HG03378 (cell line): Measurements from ENCODE around the gene AKAP9.
"Not testable (repeated sequence)": the region's sequence is repeated elsewhere in the genome, so short reads cannot be mapped to it uniquely, and the experiment has no call there.

Source experiments
- ATAC-seq: cut with Tn5 transposase; IDR thresholded peaks from one replicate; pipeline ENCODE4 v1.9.1; 2021; ENCODE audit warnings: mild to moderate bottlenecking, moderate library complexity; ENCODE audit not compliant: unreplicated experiment

AKAP9 gene

GRCh38 chr7:92002720-92003119, 62.1 kb downstream of the AKAP9 start:
- ATAC-seq: no peak

DNA sequence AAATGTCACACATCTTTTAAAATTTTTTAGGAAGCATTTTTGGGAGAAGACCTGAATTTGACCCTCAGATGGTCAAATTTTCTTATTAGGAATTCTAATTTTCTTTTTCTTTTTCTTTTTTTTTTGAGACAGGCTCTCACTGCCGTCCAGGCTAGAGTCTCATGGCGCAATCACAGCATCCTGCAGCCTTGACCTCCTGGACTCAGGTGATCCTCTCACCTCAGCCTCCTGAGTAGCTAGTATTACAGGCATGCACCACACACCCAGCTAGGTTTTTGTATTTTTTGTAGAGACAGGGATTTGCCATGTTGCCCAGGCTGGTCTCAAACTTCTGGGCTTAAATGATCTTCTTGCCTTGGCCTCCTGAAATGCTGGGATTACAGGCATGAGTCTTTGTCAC, 65.4 kb downstream of the AKAP9 start:
- ATAC-seq: no peak

DNA sequence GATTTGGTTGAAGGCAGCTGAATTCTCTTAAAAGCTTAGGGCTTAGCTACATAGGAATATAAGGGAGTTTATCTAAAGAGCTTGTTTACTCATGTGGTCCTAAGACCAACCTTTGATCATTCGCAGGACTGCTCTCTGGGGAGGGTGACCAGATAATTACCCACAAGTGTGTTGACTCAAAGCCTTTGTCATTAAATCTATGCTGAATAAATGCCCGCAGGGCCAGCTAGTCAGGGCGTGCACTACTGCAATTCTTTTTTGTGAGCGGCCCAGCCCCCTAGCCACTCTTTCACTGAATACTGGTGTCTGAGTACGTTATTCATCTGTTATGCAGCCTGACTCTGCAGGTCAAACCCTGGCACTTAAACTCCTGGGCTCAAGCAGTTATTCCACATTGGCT, 69.6 kb downstream of the AKAP9 start:
- ATAC-seq: no peak

GRCh38 chr7:92013611-92014010, 72.9 kb downstream of the AKAP9 start:
- ATAC-seq: no peak

GRCh38 chr7:92020636-92021035, 80.0 kb downstream of the AKAP9 start:
- no peak for ATAC-seq

- no peak for ATAC-seq
Measured at GRCh38 chr7:92025260-92025659, 84.6 kb downstream of the AKAP9 start.

- ATAC-seq: not testable (repeated sequence)
Measured at GRCh38 chr7:92026635-92027034, 86.0 kb downstream of the AKAP9 start.

DNA sequence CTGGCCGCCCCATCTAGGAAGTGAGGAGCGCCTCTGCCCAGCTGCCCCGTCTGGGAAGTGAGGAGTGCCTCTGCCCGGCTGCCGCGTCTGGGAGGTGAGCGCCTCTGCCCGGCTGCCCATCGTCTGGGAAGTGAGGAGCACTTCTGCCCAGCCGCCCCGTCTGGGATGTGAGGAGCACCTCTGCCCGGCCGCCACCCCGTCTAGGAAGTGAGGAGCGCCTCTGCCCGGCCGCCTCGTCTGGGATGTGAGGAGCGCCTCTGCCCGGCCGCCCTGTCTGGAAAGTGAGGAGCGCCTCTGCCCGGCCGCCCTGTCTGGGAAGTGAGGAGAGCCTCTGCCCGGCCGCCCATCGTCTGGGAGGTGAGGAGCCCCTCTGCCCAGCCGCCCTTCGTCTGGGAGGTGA, 86.5 kb downstream of the AKAP9 start:
- not testable (repeated sequence) for ATAC-seq

- no peak for ATAC-seq
Measured at GRCh38 chr7:92028226-92028625, 87.6 kb downstream of the AKAP9 start.

- no peak for ATAC-seq
Measured at GRCh38 chr7:92028686-92029085, 88.0 kb downstream of the AKAP9 start.

- ATAC-seq: no peak
Measured at GRCh38 chr7:92034116-92034515, 93.5 kb downstream of the AKAP9 start.

- ATAC-seq: no peak
Measured at GRCh38 chr7:92035576-92035975, 94.9 kb downstream of the AKAP9 start.

DNA sequence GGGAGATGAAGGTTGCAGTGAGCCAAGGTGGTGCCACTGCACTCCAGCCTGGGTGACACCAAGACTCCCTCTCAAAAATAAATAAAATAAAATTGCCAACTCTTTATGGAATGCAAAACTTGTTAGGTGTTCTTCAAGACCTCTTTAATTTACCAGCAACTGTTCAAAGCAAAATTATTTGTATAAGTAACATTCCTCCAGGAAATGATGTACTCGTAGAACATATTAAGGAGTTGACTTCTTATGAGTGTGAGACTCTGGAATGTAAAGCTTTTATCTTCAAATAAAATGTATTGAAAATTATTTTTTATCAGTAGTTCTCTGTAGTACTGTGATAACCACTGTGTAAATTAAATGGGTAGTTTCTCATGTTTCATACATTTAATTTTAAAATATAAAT, 99.2 kb downstream of the AKAP9 start:
- no peak for ATAC-seq

DNA sequence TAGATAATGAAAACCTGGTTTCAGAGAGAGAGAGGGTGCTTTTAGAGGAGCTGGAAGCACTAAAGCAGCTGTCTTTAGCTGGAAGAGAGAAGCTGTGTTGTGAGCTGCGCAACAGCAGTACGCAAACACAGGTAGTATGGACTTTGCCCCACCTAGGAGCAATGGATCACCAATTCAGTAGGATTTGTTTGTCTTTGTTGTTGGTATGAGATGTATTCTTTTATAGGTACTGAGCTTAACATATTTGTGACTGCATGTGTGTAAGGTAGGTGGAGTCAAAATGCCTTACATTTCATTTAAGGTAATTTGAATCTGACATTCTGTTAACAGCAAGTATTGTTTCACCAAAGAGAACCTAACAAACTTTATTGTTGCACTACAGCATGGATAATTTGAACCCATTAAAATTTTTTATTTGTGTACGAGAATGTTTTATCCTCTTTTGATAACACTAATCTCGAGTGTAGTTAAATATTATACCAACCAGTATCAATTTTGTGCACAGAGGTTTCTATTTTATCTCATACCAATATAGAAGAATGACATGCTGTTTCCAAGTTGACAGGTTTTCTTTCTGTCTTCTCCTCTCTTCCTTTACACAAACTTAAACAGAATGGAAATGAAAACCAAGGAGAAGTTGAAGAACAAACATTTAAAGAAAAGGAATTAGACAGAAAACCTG, 101.5 kb downstream of the AKAP9 start:
- ATAC-seq: no peak

GRCh38 chr7:92043098-92043497, 102.4 kb downstream of the AKAP9 start:
- no peak for ATAC-seq

- no peak for ATAC-seq
Measured at GRCh38 chr7:92043637-92044036, 103.0 kb downstream of the AKAP9 start.

DNA sequence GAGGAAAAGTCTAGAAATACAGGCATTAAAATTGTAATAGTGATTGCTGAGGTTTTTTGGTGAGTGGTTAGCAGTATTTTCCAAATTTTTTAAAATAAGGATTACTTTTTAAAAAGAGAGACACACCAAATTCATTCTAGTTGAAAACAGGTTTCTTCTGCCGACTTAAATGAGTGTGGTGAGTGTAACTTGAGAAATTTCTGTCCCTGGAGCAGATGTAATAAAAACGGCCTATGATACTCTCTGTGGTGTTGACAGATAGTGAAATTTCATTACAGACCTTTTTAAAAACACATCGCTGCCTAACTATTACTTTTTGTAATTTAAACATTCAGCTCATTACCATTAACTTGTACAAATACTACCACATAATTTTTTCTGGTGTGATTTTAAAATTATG, 103.5 kb downstream of the AKAP9 start:
- ATAC-seq: no peak

DNA sequence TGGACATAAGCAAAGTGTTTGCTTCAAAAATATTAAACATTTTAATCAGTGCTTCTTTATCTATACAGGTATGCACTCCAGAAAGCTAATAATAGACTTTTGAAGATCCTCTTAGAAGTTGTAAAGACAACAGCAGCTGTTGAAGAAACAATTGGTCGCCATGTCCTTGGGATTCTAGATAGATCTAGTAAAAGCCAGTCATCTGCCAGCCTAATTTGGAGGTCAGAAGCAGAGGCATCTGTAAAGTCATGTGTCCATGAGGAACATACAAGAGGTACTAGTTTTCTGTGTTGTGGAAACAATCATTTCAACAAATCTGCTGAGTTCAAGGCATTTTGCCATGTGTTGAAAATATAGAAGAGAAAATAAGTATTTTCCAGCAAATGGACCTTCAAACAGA, 104.3 kb downstream of the AKAP9 start:
- ATAC-seq: no peak

DNA sequence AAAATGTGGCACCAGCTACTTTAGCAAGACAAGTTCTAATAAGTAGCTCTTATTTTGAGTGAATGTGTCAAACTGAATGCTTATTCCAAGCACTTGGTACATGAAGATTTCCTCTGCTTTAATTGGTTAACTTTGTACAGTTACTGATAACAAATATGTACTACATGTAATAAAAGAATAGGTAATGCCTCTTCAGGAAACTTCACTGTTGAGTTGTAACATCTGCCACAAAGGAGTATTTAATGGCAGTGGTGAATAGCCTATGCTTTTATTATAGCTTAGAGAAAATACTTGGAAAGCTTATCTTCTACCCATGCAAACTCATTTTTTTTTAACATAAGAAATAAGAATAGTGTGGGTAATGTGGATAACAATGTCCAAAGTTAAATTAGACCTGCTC, 111.0 kb downstream of the AKAP9 start:
- ATAC-seq: no peak

- ATAC-seq: no peak
Measured at GRCh38 chr7:92052159-92052558, 111.5 kb downstream of the AKAP9 start.

GRCh38 chr7:92052684-92053083, 112.0 kb downstream of the AKAP9 start:
- no peak for ATAC-seq

DNA sequence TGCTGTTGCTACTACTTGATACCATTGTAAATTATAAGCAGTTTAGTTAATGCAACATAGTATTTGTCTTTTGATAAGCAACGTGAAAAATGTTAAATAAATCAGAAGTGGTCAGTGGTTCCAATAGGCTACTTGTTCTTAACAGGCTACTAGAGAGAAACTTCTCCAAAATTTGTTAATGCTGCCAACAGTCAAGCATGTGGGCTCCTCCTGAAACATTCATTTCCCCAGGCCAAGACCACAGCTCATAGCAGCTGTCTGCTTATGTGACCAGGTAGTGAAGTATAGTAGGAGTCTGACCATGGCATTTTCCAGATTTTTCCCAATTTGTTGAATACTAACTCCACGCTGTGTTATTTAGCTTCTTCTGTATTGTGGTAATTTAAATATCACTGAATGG, 112.7 kb downstream of the AKAP9 start:
- ATAC-seq: no peak

- no peak for ATAC-seq
Measured at GRCh38 chr7:92056286-92056685, 115.6 kb downstream of the AKAP9 start.
